HCT116 (cell line): Measurements from ENCODE around the gene AGAP2. TPM values are rescaled to one million over a fixed set of nuclear protein-coding genes. Genes with fewer than 3 reads are reported as not detected.

Experiments
- ATAC-seq: fragments of 200-7000 bp; cut with Tn5 transposase; 2 replicates; pipeline ENCODE4 v1.9.1; 2020; ENCODE audit warnings: mild to moderate bottlenecking, moderate library complexity
- BruUV-seq: library from RNA; stranded (reverse); fragments of 400-500 nt; replicated peaks from 2 replicates; lab custom pipeline; 2021; lab: Mats Ljungman, UMichigan
- CTCF ChIA-PET: fragments of 300-600 bp; sonication (Branson Sonifier 250); formaldehyde crosslinking; loops from one replicate; lab custom pipeline; 2021; ENCODE audit warnings: antibody characterized with exemption; lab: Charles Lee
- POLR2A ChIA-PET: fragments of 300-600, 350-600 bp; sonication (Branson Sonifier 250); formaldehyde crosslinking; loops from one replicate; lab custom pipeline; 2021; ENCODE audit warnings: antibody characterized with exemption; lab: Charles Lee
- RAD21 ChIA-PET, 2 experiments: fragments of 300-600 bp; sonication (Branson Sonifier 250); formaldehyde crosslinking; loops; one replicate each; lab custom pipeline; 2023; ENCODE audit warnings: low total read pairs in 2 of 2; ENCODE audit not compliant: uncharacterized antibody in 2 of 2, unreplicated experiment in 2 of 2, low non-redundant PET in 1 of 2; lab: Charles Lee
- DNase-seq: peaks from one replicate; pipeline ENCODE4 v3.0.0-alpha.2; 2010; ENCODE audit warnings: low read depth, low spot score
- H2AFZ ChIP-seq: fragments of 200-600 bp; shearing (Covaris generic), sonication (generic); 2 replicates; pipeline ENCODE4 v1.6.1; 2017; ENCODE audit warnings: low read depth, mixed run types, mixed read lengths, antibody characterized with exemption, low read length; ENCODE audit not compliant: poor library complexity, severe bottlenecking
- H3K27ac ChIP-seq: 2 replicates; pipeline ENCODE4 v1.5.1; 2012; ENCODE audit warnings: low read depth, low read length
- H3K27me3 ChIP-seq: fragments of 200-600 bp; sonication (generic); 2 replicates; pipeline ENCODE4 v1.6.1; 2016; ENCODE audit warnings: mixed run types, low read length, mixed read lengths; ENCODE audit not compliant: insufficient read depth
- H3K36me3 ChIP-seq, 2 experiments: fragments of 200-500 bp in 1 of 2; fragments of 200-600 bp in 1 of 2; sonication (Bioruptor generic) in 1 of 2; sonication (generic) in 1 of 2; 2 replicates each; pipeline versions ENCODE4 v1.5.1 to v1.6.1; 2014 to 2016; ENCODE audit warnings: low read length in 2 of 2, inconsistent platforms in 1 of 2, mixed read lengths in 1 of 2, mixed run types in 1 of 2; ENCODE audit not compliant: insufficient read depth in 2 of 2, control insufficient read depth in 1 of 2
- H3K4me1 ChIP-seq, 2 experiments: fragments of 200-600 bp in 1 of 2; sonication (generic) in 1 of 2; 2 replicates each; pipeline versions ENCODE4 v1.5.1 to v1.6.1; 2012 to 2017; ENCODE audit warnings: low read length in 2 of 2, inconsistent platforms in 1 of 2, mild to moderate bottlenecking in 1 of 2, mixed read lengths in 1 of 2, mixed run types in 1 of 2, moderate library complexity in 1 of 2; ENCODE audit not compliant: insufficient read depth in 2 of 2, control insufficient read depth in 1 of 2
- H3K4me2 ChIP-seq: fragments of 200-600 bp; sonication (generic); 2 replicates; pipeline ENCODE4 v1.6.1; 2017; ENCODE audit warnings: mixed run types, low read length, mixed read lengths
- H3K4me3 ChIP-seq, 2 experiments: fragments of 200-600 bp in 1 of 2; sonication (generic) in 1 of 2; replicated peaks in 1 of 2; 2 replicates each; pipeline ENCODE4 v1.5.1; 2011 to 2016; ENCODE audit warnings: low read length in 2 of 2, control low read depth in 1 of 2, low read depth in 1 of 2, mild to moderate bottlenecking in 1 of 2, mixed read lengths in 1 of 2, mixed run types in 1 of 2
- H3K79me2 ChIP-seq: fragments of 200-600 bp; sonication (generic); 2 replicates; pipeline ENCODE4 v1.6.1; 2017; ENCODE audit warnings: mild to moderate bottlenecking, mixed run types, low read length, moderate library complexity, mixed read lengths; ENCODE audit not compliant: insufficient read depth
- H3K9ac ChIP-seq: fragments of 200-600 bp; sonication (generic); 2 replicates; pipeline ENCODE4 v1.6.1; 2016; ENCODE audit warnings: low read length, mixed read lengths
- H3K9me2 ChIP-seq: fragments of 200-600 bp; sonication (generic), shearing (Covaris generic); 2 replicates; pipeline ENCODE4 v1.6.1; 2017; ENCODE audit warnings: mixed run types, mild to moderate bottlenecking, moderate library complexity; ENCODE audit not compliant: insufficient read depth
- H3K9me3 ChIP-seq, 2 experiments: fragments of 200-500 bp in 1 of 2; fragments of 200-600 bp in 1 of 2; sonication (Bioruptor generic) in 1 of 2; sonication (generic) in 1 of 2; 2 replicates each; pipeline ENCODE4 v1.6.1; 2014 to 2017; ENCODE audit warnings: low read length in 2 of 2, mixed read lengths in 2 of 2, inconsistent platforms in 1 of 2, low read depth in 1 of 2, mild to moderate bottlenecking in 1 of 2, mixed run types in 1 of 2, moderate library complexity in 1 of 2; ENCODE audit not compliant: control insufficient read depth in 1 of 2, insufficient read depth in 1 of 2
- H4K20me1 ChIP-seq: fragments of 200-600 bp; sonication (generic), shearing (Covaris generic); 2 replicates; pipeline ENCODE4 v1.6.1; 2017; ENCODE audit warnings: mixed run types, mild to moderate bottlenecking, moderate library complexity; ENCODE audit not compliant: insufficient read depth
- MAX ChIP-seq: IDR thresholded peaks from 2 replicates; pipeline ENCODE4 v1.6.1; 2012
- POLR2A ChIP-seq: IDR thresholded peaks from 2 replicates; pipeline ENCODE4 v1.7.0; 2011; ENCODE audit warnings: borderline replicate concordance; ENCODE audit not compliant: insufficient read depth, insufficient read length; ENCODE audit errors: extremely low read depth
- POLR2AphosphoS5 ChIP-seq: IDR thresholded peaks from 2 replicates; pipeline ENCODE4 v1.6.1; 2011; ENCODE audit warnings: mild to moderate bottlenecking, low read depth, low read length, moderate library complexity
- RAD21 ChIP-seq: IDR thresholded peaks from 2 replicates; pipeline ENCODE4 v1.6.1; 2012; ENCODE audit warnings: low read depth, mild to moderate bottlenecking
- SRF ChIP-seq: IDR thresholded peaks from 2 replicates; pipeline ENCODE4 v1.6.1; 2012; ENCODE audit warnings: low read depth
- TCF7L2 ChIP-seq: IDR thresholded peaks from 2 replicates; pipeline ENCODE4 v1.7.0; 2011; ENCODE audit warnings: borderline replicate concordance, inconsistent platforms; ENCODE audit not compliant: insufficient read depth, insufficient read length; ENCODE audit errors: extremely low read depth
- YY1 ChIP-seq: IDR thresholded peaks from 2 replicates; pipeline ENCODE4 v1.6.1; 2011; ENCODE audit warnings: low read length, low read depth, moderate library complexity, mild to moderate bottlenecking; ENCODE audit not compliant: insufficient replicate concordance; ENCODE audit errors: extremely low read depth
- ZBTB33 ChIP-seq: IDR thresholded peaks from 2 replicates; pipeline ENCODE4 v1.6.1; 2011; ENCODE audit warnings: mild to moderate bottlenecking, low read length, moderate library complexity; ENCODE audit not compliant: insufficient replicate concordance; ENCODE audit errors: extremely low read depth
- ZFX ChIP-seq: fragments of 450-650 bp; IDR thresholded peaks from 2 replicates; pipeline ENCODE4 v1.6.1; 2017
- ZNF274 ChIP-seq: fragments of 200-500 bp; sonication (Bioruptor generic); IDR thresholded peaks from 2 replicates; pipeline ENCODE4 v1.6.1; 2014; ENCODE audit warnings: mild to moderate bottlenecking, low read depth, low read length, inconsistent platforms
- intact Hi-C: fragments of 100-400 bp; cut with micrococcal nuclease; formaldehyde crosslinking; loops from 2 replicates; pipeline ENCODE4 v1.10.0; 2022
- total RNA-seq: library from RNA; stranded (reverse); gene quantifications from one replicate; pipeline ENCODE4 v1.2.1, GENCODE V29; 2021; ENCODE audit not compliant: unreplicated experiment

Gene AGAP2
- total RNA-seq, 1 experiment from 2014 or later: 15.8 TPM

GRCh38 chr12:57764662-57765002, 26.1 kb upstream of the AGAP2 start:
- RAD21 ChIA-PET: no interaction called here
- ATAC-seq (peak; percentile 33), DNase-seq (no peak)
- no peaks in the 10 kb centered on the region for H3K9me3 ChIP-seq
- H3K27me3 ChIP-seq: no peaks in the 10 kb centered on the region
- H3K4me1 ChIP-seq: peaks cover 11 to 40% of the 10 kb centered on the region in 2 experiments
- peak overlapping the region; percentile 72 to 81 for H3K4me3 ChIP-seq
- H3K36me3 ChIP-seq: peaks cover 10 to 15% of the 10 kb centered on the region in 2 experiments; a peak in 3 of 4 replicates
- H4K20me1 ChIP-seq: no peaks in the 10 kb centered on the region
- CTCF ChIA-PET: interaction anchor here (4.0 kb wide), 1 partner anchor 8 kb away, joined by 51 read pairs; no protein-coding TSS in a partner anchor
- no peaks in the 10 kb centered on the region; the same call in 1 of the 2 replicates for H3K79me2 ChIP-seq
- peak overlapping the region; percentile 79 for H2AFZ ChIP-seq
- peak; percentile 4 for TF ChIP-seq YY1
- TF ChIP-seq ZFX: no peak
- TF ChIP-seq POLR2AphosphoS5: peak; percentile 77
- H3K27ac ChIP-seq: peak overlapping the region; percentile 73
- peak overlapping the region; percentile 100 for H3K4me2 ChIP-seq
- H3K9ac ChIP-seq: peak overlapping the region; percentile 81
- POLR2A ChIA-PET: interaction anchor here (0.7 to 0.9 kb wide), 2 partner anchors 20 to 177 kb away, joined by 3 to 4 read pairs; partner anchors contain the start of genes ATP23 and TSPAN31
- no peaks in the 10 kb centered on the region for H3K9me2 ChIP-seq
- intact Hi-C loops: no loop called here
- no TSS peak for BruUV-seq

- RAD21 ChIA-PET: no interaction called here
- Histone ChIP-seq H3K36me3 (peaks cover 9 to 10% of the 10 kb centered on the region in 2 experiments; a peak in 3 of 4 replicates), H4K20me1 (no peaks in the 10 kb centered on the region), H3K9me3 (no peaks in the 10 kb centered on the region), H3K79me2 (no peaks in the 10 kb centered on the region), H3K9me2 (no peaks in the 10 kb centered on the region), H3K4me2 (peak overlapping the region; percentile 100), H3K27me3 (no peaks in the 10 kb centered on the region), H3K4me1 (peaks cover 11 to 40% of the 10 kb centered on the region in 2 experiments)
- DNase-seq (no peak), ATAC-seq (no peak)
- intact Hi-C loops: no loop called here
- TF ChIP-seq ZFX (no peak), TCF7L2 (no peak), POLR2A (no peak), MAX (no peak), ZNF274 (no peak), RAD21 (no peak), POLR2AphosphoS5 (no peak), SRF (no peak), ZBTB33 (no peak)
- TF ChIP-seq, all 23 proteins: peak for 0
- POLR2A ChIA-PET: interaction anchor here (0.9 kb wide), 1 partner anchor 20 kb away, joined by 4 read pairs; the partner anchor contains the start of gene TSPAN31
- peak overlapping the region; percentile 73; the same call in 1 of the 2 replicates for H3K27ac ChIP-seq
- no peak overlapping the region for H2AFZ ChIP-seq
- H3K9ac ChIP-seq: peak overlapping the region; percentile 81
- CTCF ChIA-PET: interaction anchor here (4.0 kb wide), 1 partner anchor 8 kb away, joined by 51 read pairs; no protein-coding TSS in a partner anchor
- BruUV-seq: no TSS peak
- peak overlapping the region; percentile 72 to 81 for H3K4me3 ChIP-seq
Observed at GRCh38 chr12:57763881-57764661, 25.5 kb upstream of the AGAP2 start.
